Frontal cortex (tissue), 4 donors: Measurements from ENCODE around the gene MAB21L4. TPM values are rescaled to one million over a fixed set of nuclear protein-coding genes. Genes with fewer than 3 reads are reported as not detected.

Experiments
- DNase-seq, 2 donors: peaks; one replicate each; pipeline ENCODE4 v3.0.0; 2012; ENCODE audit warnings: low spot score in 2 of 2
- FAIRE-seq: peaks from 2 replicates; lab custom pipeline; 2012; peaks lifted over from hg19 to GRCh38; lab: Jason Lieb, UNC
- total RNA-seq: library from RNA; depleted of rRNA; stranded (reverse); fragments of >200 nt; gene quantifications from one replicate; pipeline ENCODE4 v1.2.3, GENCODE V29; 2014
- donor health status: control.
- donor health status: control.
- donor health status: control.

MAB21L4 gene
- total RNA-seq, 1 donor from 2014 or later: not detected

DNA sequence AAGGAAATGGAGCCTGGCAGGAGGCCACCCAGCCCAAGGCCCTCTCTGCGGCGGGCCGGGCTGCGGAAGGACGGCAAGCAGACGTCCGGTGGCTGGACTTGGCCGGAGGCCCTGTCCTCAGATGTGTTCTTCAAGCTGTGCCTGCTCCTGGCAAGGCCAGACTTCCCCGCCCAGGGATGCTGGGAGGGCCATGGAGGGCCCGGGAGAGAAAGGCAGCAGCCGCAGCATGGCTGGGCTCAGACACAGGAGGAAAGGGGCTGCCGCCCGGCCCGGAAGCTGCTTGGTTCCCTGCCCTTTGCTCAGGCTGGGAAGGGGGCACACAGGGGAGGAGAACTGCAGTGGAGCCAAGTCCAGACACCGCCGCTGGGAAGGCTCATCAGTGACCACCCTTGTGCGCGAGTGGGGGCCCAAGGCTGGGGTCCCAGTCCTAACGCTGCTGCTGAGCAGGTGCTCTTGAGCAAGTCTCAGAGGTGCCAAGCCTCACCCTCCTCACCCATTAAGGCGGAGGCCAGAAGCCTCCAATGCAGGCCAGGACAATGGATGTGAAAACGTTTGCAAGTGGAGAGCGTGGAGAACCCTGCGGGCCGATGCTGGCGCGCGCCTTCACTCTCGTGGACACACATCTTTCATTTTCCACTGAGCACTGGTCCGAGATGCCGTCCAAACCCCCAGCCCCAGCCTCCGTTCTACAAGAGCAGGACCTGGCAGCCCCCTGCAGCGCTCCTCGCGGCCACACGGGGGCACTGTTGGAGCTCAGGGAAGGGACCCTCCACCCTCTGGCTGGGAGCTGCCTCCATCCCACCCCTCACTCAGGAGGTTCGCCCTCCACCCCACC is 18.1 kb upstream of the MAB21L4 start:
- DNase-seq: peak; percentile 69 to 73
- no peak for FAIRE-seq

DNA sequence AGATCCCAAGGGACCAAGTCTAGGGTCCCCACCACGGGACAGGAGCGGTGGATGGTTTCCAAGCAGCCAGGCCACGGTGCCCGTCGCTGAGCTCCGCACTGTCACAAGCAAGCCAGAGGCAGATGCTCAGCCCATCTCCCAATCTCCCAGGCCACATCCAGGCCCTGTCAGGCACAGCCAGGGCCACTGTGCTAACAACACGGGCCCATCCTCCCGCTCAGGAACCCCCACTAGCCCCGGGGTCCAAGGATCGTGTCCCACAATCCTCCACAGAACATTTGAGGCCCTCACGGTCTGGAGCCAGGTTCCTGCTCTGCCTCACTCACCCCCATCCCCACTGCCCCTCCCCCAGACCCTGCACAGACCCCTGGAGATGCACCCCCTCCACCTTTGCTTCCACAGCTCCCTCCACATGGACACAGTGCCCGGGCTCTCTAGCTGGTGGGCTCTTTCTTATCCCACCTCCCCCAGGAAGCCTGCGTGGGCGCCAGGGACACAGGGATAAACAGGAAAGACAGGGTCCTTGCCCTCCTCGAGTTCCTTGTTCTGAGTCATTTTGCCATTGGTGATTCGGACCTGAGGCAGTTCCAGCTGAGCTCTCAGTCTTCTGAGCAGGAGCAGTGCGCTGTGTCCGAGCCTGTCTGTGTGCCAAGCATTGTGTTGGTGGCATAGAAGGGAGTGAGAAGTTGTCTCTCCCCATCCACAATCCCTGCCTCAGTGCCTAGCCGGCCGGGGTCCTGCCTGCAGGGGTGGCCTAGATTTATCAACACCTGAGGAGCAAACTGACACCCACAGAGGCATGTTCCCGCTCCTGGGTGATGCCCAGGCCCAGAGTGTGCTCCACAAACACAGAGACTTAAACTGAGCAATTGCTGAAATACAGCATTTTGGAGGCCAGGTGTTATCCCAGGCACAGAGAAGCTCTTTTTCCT is 17.2 kb upstream of the MAB21L4 start:
- FAIRE-seq: no peak
- DNase-seq: no peak

DNA sequence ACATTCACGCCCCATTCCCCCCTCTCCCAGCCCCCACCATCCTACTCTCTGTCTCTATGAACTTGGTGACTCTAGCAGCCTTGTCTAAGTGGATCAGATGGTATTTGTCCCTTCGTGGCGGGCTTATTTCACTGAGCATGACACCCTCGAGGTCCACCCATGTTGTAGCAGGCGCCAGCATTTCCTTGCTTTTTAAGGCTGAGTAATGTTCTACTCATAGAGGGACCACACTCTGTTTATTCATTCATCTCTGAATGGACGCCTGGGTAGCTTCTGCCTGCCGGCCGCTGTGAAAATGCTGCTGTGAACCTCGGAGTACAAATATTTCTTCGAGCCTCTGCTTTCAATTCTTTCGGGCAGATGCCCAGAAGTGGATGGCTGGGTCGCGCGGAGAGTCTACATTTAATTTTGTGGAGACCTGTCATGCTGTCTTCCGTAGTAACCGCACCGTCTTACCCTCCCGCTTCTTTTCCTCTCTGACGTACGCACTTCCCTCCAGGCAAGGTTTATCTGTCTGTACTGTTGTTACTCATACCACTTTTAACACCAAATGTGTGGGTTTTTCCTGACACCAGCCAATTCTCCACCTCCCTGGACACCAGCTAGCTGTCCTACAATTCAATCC is 15.8 kb upstream of the MAB21L4 start:
- no peak for FAIRE-seq

DNA sequence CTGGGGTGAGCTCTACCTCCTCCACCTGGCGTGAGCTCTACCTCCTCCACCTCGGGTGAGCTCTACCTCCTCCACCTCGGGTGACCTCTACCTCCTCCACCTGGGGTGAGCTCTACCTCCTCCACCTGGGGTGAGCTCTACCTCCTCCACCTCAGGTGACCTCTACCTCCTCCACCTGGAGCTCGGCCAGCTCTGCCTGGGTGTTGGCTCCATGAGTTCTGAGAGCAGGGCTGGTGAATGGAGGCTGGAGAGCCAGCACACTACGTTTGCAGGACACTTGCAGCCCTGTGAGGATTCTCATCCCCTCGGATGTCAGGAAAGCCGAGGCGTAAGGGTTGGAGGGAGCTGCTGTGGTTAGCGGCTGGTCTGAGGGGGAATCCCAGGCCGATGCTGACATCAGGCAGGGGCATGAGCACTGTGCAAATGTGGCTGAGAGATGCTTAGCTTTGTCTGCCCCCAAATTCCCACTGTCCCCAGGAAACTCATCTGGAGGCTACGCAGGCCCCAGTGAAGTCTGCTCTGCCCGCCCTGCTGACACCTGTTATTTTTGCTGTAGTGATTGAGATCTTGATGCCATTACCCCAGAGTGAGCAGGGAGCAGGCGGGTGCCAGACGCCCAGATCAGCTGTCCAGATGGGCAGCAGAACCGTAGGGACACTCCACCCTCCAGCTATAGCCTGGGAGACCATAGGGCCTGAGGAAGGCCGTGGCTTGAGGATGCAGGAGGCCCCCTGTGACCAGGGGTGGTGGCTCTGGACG is 13.4 kb upstream of the MAB21L4 start:
- DNase-seq (no peak), FAIRE-seq (no peak)

More for the DNA sequence above, 15.8 kb upstream of the MAB21L4 start:
- no peak for DNase-seq

DNA sequence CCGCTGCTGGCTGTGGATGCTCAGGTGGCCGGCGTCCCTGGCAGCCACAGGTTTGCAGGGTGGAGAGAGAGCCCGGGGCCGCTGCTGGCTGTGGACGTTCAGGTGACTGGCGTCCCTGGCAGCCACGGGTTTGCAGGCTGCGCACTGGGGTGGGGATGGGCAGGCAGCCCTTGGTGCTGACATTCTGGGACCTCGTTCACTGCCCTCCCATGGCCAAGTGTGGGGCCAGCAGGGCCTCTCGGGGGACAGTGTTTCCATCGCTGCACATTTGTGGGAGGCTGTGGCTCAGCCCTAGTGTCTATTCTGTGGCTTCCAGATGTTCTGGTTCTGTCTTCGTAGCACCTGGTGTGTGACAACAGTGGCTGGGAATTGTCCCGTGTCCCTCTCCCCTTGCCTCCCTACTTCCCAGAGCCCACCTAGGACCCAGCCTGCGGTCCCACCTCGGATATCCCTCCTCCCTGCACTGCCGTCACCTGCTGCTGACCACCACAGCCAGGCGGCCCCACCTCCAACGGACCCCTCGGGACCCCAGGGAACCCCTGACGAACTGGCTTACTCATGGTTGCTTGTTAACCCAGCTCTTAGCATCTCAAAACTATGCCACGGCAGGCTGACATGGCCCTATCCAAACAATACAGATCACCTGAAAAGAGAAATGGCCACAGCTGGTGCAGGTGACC is 11.1 kb upstream of the MAB21L4 start:
- FAIRE-seq: no peak
- no peak for DNase-seq

DNA sequence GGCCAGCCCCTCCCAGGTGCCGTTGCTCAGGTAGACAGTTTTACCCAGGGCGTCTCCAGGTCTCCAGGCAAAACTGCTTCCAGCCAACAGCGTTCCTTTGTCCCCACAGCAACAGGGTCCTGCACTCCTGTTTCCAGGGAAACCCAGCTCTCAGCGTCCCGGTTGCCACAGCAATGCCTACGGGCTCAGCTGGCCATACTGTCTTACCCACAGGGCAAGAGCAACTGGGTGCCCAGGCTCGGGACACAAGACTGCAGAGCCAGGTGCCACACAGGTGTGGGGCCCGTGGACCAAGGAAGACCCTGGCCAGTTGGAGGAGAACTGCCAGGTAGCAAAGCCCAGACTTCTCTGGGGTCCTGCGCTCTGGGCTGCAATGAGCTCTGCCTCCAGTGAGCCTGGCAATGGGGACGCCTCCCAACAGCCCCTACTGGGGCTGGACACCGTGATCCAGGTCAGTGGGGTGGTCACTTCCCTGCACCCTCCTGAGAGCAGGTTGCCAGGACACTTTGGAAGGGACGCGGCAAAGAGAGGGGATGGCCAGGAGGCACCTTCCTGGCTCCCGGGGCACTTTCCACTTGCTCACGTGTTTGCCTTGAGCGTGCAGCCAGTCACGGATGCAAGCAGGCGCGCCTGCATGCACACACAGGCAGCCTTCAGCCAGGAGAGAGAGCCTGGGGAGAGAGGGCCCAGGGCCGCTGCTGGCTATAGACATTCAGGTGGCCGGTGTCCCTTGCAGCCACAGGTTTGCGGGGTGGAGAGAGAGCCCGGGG is 10.4 kb upstream of the MAB21L4 start, which contains the start of gene CROCC2:
Gene CROCC2, plus strand, starts transcription at position 196 of the 770 bp plus-strand sequence. Its CDS starts 178 bp downstream, at position 374.
- FAIRE-seq (no peak), DNase-seq (no peak)

DNA sequence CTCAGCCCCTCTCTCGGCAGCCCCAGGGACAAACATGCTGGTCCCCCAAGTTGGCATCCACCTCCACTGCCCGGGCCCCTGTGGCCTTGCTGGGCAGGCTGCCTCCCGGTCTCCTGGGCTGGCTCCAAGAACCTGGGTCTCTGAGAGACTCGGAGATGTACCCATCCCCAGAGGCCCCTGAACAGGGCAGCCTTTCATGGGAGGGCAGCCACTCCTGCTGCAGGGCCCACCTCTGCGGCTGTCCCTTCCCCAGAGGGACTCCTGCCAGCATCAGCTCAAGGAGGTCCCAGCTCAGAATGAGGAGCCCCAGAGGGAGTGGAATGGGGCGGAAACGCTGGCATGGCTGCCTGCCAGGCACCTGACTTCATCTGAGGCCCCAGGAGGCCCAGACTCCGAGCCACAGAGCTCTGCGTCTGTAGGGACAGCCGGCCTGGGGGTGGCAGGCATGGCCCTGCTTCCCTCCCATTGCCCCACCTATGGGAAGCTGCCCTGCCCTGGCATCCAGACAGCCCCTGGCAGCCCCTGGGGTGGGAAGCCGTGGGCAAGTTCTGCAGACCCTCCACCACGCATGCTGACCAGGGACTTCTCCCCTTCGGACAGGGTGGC is 9.3 kb upstream of the MAB21L4 start:
- FAIRE-seq (no peak), DNase-seq (no peak)

DNA sequence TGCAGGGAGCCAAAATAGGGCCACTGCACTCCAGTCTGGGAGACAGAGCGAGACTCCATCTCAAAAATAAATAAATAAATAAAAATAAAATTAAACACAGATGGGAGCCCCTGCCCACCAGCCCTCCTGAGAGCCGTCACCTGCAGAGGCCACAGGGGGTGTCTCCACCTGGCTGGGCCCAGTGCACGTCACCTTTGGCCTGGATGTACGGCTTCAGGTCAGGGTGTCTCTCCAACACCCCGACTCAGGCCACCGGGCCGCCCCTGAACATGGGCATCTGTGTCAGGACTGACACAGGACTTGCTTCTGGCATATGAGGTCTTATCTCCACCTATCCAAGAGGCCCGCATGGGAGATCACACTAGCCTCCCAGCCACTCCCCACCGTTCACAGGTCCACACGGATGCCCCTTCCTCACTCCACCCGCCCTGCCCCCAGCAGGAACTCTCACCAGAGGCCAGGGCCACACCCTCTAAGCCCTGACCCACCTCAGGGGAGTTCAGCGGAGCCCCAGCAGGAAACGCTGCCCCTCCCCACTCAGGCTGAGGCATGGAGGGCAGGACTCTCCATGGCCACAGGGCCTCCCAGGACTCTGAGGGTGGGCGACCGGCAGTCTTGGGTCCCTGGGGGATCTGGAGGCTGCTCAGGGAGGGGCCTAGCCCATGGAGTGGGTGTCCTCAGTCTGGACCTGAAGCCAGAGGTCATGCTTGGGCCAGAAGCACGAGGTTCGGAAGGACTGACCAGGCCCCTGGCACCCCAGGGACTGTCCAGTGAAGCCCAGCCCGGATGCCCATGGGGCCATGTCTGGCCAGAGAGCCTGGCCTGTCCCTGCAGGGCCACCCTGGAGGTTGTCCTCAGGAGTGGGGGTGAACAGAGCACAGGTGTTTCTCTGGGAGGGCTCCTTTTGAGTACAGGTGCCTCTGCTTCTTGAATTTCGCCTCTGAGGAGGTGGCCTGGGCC is 8.5 kb upstream of the MAB21L4 start:
- FAIRE-seq (no peak), DNase-seq (no peak)

DNA sequence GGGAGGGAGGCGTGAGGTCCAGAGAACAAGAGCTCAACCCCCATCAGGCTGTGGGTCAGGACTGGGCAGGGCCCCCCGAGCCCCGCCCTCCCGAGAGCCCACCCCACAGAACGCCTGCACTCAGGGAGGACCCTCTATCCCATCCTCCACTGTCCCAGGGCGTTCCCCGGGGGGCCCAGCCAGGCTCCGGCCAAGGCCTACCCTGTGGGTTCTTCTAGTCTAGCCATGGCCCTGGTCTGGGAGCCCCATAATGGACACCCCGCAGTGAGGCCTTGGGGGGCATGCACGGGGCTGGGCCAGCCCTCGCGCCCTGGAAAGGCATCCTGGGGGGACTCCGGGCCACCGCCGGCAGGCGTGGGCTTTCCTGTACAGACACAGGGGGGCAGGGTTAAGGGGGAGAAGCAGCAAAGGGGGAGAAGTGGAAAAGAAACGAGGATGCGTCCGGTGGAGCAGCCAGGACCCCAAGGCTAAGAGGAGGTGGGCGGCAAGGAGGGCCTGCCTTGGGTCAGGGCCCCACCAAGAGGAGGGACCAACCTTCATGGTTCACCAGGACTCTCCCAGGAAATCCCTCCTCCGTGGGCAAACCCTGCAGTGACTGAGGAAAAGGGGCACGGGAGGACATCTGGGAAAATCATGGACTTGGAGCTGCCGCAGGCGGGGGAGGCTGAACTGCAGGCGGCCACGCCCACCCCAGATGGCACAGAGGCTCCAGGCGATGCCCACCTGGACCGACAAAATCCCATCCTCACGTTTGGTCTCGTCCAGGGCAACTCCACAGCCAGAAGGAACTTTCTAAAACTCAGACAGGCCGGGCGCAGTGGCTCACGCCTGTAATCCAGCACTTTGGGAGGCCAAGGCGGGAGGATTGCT is 7.5 kb upstream of the MAB21L4 start:
- FAIRE-seq: no peak
- DNase-seq: no peak

DNA sequence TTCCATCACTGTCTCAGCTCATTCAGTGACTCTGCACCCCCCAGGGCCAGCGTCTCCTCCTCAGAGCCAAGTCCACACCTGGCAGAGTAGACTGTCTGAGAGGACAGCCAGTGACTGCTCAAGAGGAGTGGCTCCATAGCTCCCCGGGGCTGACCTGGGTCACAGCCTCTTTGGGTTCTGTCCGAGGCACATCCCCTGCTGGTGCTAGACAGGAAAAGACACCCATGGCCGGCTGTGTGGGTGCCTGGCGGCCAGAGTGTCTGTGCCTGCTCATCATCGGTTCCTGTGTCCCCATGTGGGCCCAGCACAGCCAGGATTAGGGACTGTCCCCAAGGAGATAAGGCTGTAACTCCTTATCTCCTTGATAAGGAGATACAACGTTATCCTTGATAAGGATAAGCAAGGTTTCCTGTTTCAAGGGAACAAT is 6.7 kb upstream of the MAB21L4 start:
- no peak for FAIRE-seq

DNA sequence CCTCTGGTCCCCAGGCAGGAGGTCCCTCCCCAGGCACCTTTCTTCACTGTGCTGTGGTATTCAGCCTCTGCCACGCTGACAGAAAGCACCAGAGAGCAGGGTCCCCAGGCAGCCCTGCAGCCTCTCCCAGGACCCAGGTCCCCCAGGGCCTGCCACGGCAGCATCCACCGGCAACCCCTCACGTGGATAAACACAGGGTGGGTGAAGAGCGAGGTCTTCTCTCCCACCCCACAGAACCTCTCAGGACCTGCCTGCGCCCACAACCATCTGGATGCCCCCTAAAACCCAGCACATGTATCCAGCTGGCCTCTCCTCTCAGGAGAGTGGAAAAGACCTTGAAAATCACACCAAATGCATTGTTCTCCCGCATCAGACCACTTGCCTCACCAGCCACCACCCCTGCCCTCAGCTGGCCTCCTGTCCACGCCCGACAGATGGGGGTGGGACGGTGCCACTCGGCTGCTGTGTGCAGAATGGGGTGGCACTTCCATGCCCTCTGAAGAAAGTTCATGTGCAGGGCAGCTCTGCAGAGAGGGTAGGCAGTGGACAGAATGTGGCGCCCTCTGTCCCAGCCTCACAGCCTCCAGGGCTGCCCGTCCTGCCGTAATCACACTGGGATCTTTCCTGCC is 6.1 kb upstream of the MAB21L4 start:
- DNase-seq: no peak

More for the DNA sequence above, 6.7 kb upstream of the MAB21L4 start:
- no peak for DNase-seq

DNA sequence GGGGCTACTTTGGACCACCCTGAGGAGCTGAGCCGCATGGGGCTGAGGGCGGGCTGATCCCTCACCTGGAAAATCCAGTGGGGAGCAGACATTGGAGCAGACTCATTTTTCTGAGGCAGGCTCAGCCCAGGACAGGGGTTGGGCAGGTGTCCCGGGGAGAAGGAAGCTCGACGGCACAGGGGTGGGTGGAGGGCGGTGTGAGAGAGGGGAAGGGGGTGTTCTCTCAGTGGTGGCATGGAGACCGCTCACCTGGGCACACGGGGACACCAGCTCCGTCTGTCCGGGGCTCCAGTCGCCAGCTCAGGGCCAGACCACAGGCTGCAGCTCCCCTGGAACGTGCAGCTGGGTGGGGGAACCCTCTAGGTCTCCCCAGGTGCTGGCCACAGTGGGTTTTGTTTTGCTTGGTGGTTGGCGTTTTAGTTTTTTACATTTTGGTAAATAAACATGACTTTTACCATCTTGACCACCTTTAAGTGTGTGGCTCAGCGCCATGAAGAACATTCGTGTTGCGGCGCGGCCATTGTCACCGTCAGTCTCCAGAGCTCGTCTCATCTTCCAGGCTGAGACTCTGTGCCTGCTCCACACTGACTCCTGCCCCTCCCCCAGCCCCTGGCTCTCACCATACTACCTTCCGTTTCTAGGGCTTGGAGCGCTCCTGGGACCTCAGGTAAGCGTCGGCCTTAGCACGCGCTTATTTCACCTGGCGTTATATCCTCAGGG is 4.3 kb upstream of the MAB21L4 start:
- no peak for FAIRE-seq

More for the DNA sequence above, 6.1 kb upstream of the MAB21L4 start:
- FAIRE-seq: no peak

DNA sequence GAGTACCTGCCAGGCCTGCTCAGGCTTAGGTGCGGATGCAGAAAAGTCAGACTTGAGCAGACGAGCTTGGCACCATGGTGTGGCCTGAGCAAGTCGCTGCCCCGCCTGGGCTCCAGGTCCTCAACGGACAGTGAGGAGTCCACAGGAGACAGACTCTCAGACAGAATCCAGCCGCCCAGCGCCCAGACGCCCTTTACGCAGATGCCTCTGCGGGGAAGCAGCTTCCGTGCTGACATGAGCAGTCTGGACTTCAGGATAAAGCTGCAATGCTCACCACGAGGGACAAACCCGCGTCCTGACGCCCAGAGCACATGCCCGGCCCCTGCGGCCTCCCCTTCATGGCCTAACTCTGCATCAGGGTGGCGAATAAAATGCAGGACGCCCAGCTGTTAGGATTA is 3.5 kb upstream of the MAB21L4 start:
- DNase-seq (no peak), FAIRE-seq (no peak)

More for the DNA sequence above, 4.3 kb upstream of the MAB21L4 start:
- DNase-seq: no peak

DNA sequence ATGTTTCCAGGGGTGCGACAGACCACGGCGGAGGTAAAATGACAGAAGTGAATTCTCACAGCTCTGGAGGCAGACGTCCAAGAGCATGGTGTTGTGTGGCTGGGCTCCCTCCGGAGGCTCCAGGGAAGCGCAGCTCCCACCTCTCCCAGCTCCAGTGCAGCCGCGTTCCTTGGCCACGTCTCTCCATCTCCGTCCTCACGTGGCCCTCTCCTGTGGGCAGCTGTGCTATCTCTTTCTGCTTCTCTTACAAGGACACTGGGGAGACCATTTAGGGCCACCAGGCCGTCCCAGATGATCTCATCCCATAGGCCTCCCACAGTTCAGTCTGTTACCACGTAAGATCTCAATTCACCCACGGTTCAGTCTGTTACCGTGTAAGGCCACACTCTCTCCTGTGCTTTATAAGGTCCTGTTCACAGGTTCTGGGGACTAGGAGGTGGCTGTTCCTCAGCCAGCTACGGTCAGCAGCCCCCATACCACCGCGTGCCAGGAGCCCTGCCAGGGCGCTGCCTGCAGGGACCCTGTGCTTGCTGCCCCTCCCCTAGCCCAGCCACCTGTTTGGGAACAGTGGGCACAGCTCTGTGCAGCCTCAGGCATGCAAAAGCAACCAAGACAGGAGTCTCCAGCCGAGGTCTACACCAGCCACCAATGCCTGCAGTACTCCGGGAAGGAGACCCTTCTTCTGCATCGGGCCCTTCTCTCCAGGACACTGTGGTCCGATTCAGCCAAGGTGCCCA is 2.9 kb upstream of the MAB21L4 start:
- DNase-seq (peak in 1 of 2 donors; percentile 52), FAIRE-seq (no peak)
